Measurements from ENCODE around the gene NDUFAF5.
A peak's percentile ranks its signal among the peaks of the same experiment; 100 is the strongest.
"Not testable (repeated sequence)": the region's sequence is repeated elsewhere in the genome, so short reads cannot be mapped to it uniquely, and the experiment has no call there.

NDUFAF5 gene

GRCh38 chr20:13784893-13785715, at the start of gene NDUFAF5, which contains the start of gene ESF1:
Gene NDUFAF5, plus strand, starts transcription at chr20:13785028. Its CDS starts 41 bp downstream, at chr20:13785069.
Gene ESF1, minus strand, starts transcription at chr20:13784919. Its CDS starts 1,779 bp downstream, at chr20:13783140.
- H3K27ac ChIP-seq (ENCODE audit: low read depth, low read length): peak within 1 kb of the TSS; percentile 94
- H3K4me3 ChIP-seq (ENCODE audit: low read depth, low read length): peak within 1 kb of the TSS; percentile 99
- peak within 1 kb of the TSS; percentile 78 for H3K9ac ChIP-seq (ENCODE audit: low read depth, low read length)
- H3K27me3 ChIP-seq (ENCODE audit: control insufficient read depth, insufficient read depth, low read length): no peaks in the 10 kb centered on the region
- H3K36me3 ChIP-seq (ENCODE audit: control insufficient read depth, insufficient read depth, low read length): peaks cover 63% of the 10 kb centered on the region
- H3K4me1 ChIP-seq (ENCODE audit: control insufficient read depth, insufficient read depth, low read length): peaks cover 7% of the 10 kb centered on the region
- H3K9me3 ChIP-seq (ENCODE audit: control insufficient read depth, insufficient read depth, low read length): no peaks in the 10 kb centered on the region

- Histone ChIP-seq H3K36me3 (ENCODE audit: control insufficient read depth, insufficient read depth, low read length) (peaks cover 59% of the 10 kb centered on the region), H3K9ac (ENCODE audit: low read depth, low read length) (no peak overlapping the region), H3K4me1 (ENCODE audit: control insufficient read depth, insufficient read depth, low read length) (no peaks in the 10 kb centered on the region), H3K27ac (ENCODE audit: low read depth, low read length) (no peak overlapping the region), H3K9me3 (ENCODE audit: control insufficient read depth, insufficient read depth, low read length) (peaks cover 6% of the 10 kb centered on the region; the same call in 1 of the 2 replicates), H3K27me3 (ENCODE audit: control insufficient read depth, insufficient read depth, low read length) (no peaks in the 10 kb centered on the region), H3K4me3 (ENCODE audit: low read depth, low read length) (no peak overlapping the region)
Measured at GRCh38 chr20:13735826-13736225, 49.0 kb upstream of the NDUFAF5 start.

GRCh38 chr20:13736436-13737191, 48.2 kb upstream of the NDUFAF5 start:
- Histone ChIP-seq H3K36me3 (ENCODE audit: control insufficient read depth, insufficient read depth, low read length) (peaks cover 61% of the 10 kb centered on the region), H3K9me3 (ENCODE audit: control insufficient read depth, insufficient read depth, low read length) (peaks cover 12% of the 10 kb centered on the region; the same call in 1 of the 2 replicates), H3K4me1 (ENCODE audit: control insufficient read depth, insufficient read depth, low read length) (no peaks in the 10 kb centered on the region), H3K27me3 (ENCODE audit: control insufficient read depth, insufficient read depth, low read length) (no peaks in the 10 kb centered on the region), H3K9ac (ENCODE audit: low read depth, low read length) (no peak overlapping the region), H3K4me3 (ENCODE audit: low read depth, low read length) (no peak overlapping the region), H3K27ac (ENCODE audit: low read depth, low read length) (no peak overlapping the region)

GRCh38 chr20:13738187-13738586, 46.6 kb upstream of the NDUFAF5 start:
- not testable (repeated sequence) for H3K27me3 ChIP-seq (ENCODE audit: control insufficient read depth, insufficient read depth, low read length); H3K4me1 ChIP-seq (ENCODE audit: control insufficient read depth, insufficient read depth, low read length); H3K27ac ChIP-seq (ENCODE audit: low read depth, low read length); H3K9ac ChIP-seq (ENCODE audit: low read depth, low read length); H3K4me3 ChIP-seq (ENCODE audit: low read depth, low read length)
- Histone ChIP-seq H3K36me3 (ENCODE audit: control insufficient read depth, insufficient read depth, low read length) (peaks cover 61% of the 10 kb centered on the region), H3K9me3 (ENCODE audit: control insufficient read depth, insufficient read depth, low read length) (peaks cover 16% of the 10 kb centered on the region; the same call in 1 of the 2 replicates)

- Histone ChIP-seq H3K27ac (ENCODE audit: low read depth, low read length) (no peak overlapping the region), H3K4me1 (ENCODE audit: control insufficient read depth, insufficient read depth, low read length) (no peaks in the 10 kb centered on the region), H3K9me3 (ENCODE audit: control insufficient read depth, insufficient read depth, low read length) (peaks cover 16% of the 10 kb centered on the region; the same call in 1 of the 2 replicates), H3K27me3 (ENCODE audit: control insufficient read depth, insufficient read depth, low read length) (no peaks in the 10 kb centered on the region), H3K9ac (ENCODE audit: low read depth, low read length) (no peak overlapping the region), H3K36me3 (ENCODE audit: control insufficient read depth, insufficient read depth, low read length) (peaks cover 67% of the 10 kb centered on the region), H3K4me3 (ENCODE audit: low read depth, low read length) (no peak overlapping the region)
Measured at GRCh38 chr20:13739731-13740649, 44.8 kb upstream of the NDUFAF5 start.

GRCh38 chr20:13741879-13742278, 42.9 kb upstream of the NDUFAF5 start:
- Histone ChIP-seq H3K36me3 (ENCODE audit: control insufficient read depth, insufficient read depth, low read length) (peaks cover 65% of the 10 kb centered on the region), H3K27ac (ENCODE audit: low read depth, low read length) (no peak overlapping the region)

GRCh38 chr20:13744352-13744751, 40.5 kb upstream of the NDUFAF5 start:
- Histone ChIP-seq H3K27me3 (ENCODE audit: control insufficient read depth, insufficient read depth, low read length) (no peaks in the 10 kb centered on the region), H3K36me3 (ENCODE audit: control insufficient read depth, insufficient read depth, low read length) (peaks cover 59% of the 10 kb centered on the region), H3K27ac (ENCODE audit: low read depth, low read length) (no peak overlapping the region), H3K9ac (ENCODE audit: low read depth, low read length) (no peak overlapping the region), H3K9me3 (ENCODE audit: control insufficient read depth, insufficient read depth, low read length) (peaks cover 16% of the 10 kb centered on the region; the same call in 1 of the 2 replicates), H3K4me3 (ENCODE audit: low read depth, low read length) (no peak overlapping the region), H3K4me1 (ENCODE audit: control insufficient read depth, insufficient read depth, low read length) (no peaks in the 10 kb centered on the region)

More at GRCh38 chr20:13741879-13742278, 42.9 kb upstream of the NDUFAF5 start:
- Histone ChIP-seq H3K9me3 (ENCODE audit: control insufficient read depth, insufficient read depth, low read length) (peaks cover 16% of the 10 kb centered on the region; the same call in 1 of the 2 replicates), H3K9ac (ENCODE audit: low read depth, low read length) (no peak overlapping the region), H3K4me1 (ENCODE audit: control insufficient read depth, insufficient read depth, low read length) (no peaks in the 10 kb centered on the region), H3K4me3 (ENCODE audit: low read depth, low read length) (no peak overlapping the region), H3K27me3 (ENCODE audit: control insufficient read depth, insufficient read depth, low read length) (no peaks in the 10 kb centered on the region)

GRCh38 chr20:13745784-13746183, 39.0 kb upstream of the NDUFAF5 start:
- peaks cover 64% of the 10 kb centered on the region for H3K36me3 ChIP-seq (ENCODE audit: control insufficient read depth, insufficient read depth, low read length)
- no peak overlapping the region for H3K9ac ChIP-seq (ENCODE audit: low read depth, low read length)
- H3K9me3 ChIP-seq (ENCODE audit: control insufficient read depth, insufficient read depth, low read length): peaks cover 10% of the 10 kb centered on the region; the same call in 1 of the 2 replicates
- H3K27me3 ChIP-seq (ENCODE audit: control insufficient read depth, insufficient read depth, low read length): no peaks in the 10 kb centered on the region
- H3K27ac ChIP-seq (ENCODE audit: low read depth, low read length): no peak overlapping the region
- H3K4me1 ChIP-seq (ENCODE audit: control insufficient read depth, insufficient read depth, low read length): no peaks in the 10 kb centered on the region
- H3K4me3 ChIP-seq (ENCODE audit: low read depth, low read length): no peak overlapping the region

- Histone ChIP-seq H3K4me1 (ENCODE audit: control insufficient read depth, insufficient read depth, low read length) (no peaks in the 10 kb centered on the region), H3K36me3 (ENCODE audit: control insufficient read depth, insufficient read depth, low read length) (peaks cover 52% of the 10 kb centered on the region), H3K4me3 (ENCODE audit: low read depth, low read length) (no peak overlapping the region), H3K9ac (ENCODE audit: low read depth, low read length) (no peak overlapping the region), H3K27me3 (ENCODE audit: control insufficient read depth, insufficient read depth, low read length) (no peaks in the 10 kb centered on the region), H3K9me3 (ENCODE audit: control insufficient read depth, insufficient read depth, low read length) (no peaks in the 10 kb centered on the region), H3K27ac (ENCODE audit: low read depth, low read length) (no peak overlapping the region)
Measured at GRCh38 chr20:13749811-13750210, 35.0 kb upstream of the NDUFAF5 start.

GRCh38 chr20:13753436-13754036, 31.3 kb upstream of the NDUFAF5 start:
- Histone ChIP-seq H3K4me1 (ENCODE audit: control insufficient read depth, insufficient read depth, low read length) (no peaks in the 10 kb centered on the region), H3K4me3 (ENCODE audit: low read depth, low read length) (no peak overlapping the region), H3K36me3 (ENCODE audit: control insufficient read depth, insufficient read depth, low read length) (peaks cover 72% of the 10 kb centered on the region), H3K9ac (ENCODE audit: low read depth, low read length) (no peak overlapping the region), H3K27ac (ENCODE audit: low read depth, low read length) (no peak overlapping the region), H3K27me3 (ENCODE audit: control insufficient read depth, insufficient read depth, low read length) (no peaks in the 10 kb centered on the region), H3K9me3 (ENCODE audit: control insufficient read depth, insufficient read depth, low read length) (no peaks in the 10 kb centered on the region)
